Inflammatory macrophage treated with lipopolysaccharide for 4 hours (primary cell): ENCODE data around the gene KDM7A.
"Not testable (repeated sequence)": the region's sequence is repeated elsewhere in the genome, so short reads cannot be mapped to it uniquely, and the experiment has no call there.

Source experiments
- DNase-seq: peaks from one replicate; pipeline ENCODE4 v3.0.0-alpha.2; 2020

Gene KDM7A

GRCh38 chr7:140176811-140177702 is at the start of gene KDM7A:
Gene KDM7A, minus strand, starts transcription at chr7:140176983. Its CDS starts 46 bp downstream, at chr7:140176937.
- DNase-seq = peak; percentile 97

DNA sequence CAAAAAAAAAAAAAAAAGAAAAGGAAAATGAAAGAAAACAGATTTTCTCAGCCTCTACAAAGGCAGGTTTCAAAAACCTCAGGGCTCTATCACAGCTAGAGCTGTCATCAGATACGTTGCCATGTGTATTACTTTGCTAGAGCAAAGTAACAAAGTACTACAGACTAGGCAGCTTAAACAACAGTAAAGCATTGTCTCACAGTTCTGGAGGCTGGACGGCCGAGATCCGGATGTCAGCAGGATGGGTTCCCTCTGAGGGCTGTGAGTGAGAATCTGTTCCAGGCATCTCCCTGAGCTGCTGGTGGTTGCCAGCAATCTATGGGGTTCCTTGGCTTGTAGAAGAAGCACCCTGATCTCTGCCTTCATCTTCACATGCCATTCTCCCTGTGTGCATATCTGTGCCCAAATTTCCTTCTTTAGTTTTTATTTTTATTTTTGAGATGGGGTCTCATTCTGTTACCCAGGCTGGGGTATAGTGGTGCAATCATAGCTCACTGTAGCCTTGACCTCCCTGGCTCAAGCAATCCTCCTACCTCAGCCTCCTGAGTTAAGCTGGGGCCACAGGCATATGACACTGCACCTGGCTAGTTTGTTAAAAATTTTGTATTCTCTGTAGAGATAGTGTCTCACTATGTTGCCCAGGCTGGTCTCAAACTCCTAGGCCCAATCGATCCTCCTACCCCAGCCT is 48.9 kb upstream of the KDM7A start:
- DNase-seq = no peak

- no peak for DNase-seq
Observed at GRCh38 chr7:140223515-140224221, 46.9 kb upstream of the KDM7A start.

DNA sequence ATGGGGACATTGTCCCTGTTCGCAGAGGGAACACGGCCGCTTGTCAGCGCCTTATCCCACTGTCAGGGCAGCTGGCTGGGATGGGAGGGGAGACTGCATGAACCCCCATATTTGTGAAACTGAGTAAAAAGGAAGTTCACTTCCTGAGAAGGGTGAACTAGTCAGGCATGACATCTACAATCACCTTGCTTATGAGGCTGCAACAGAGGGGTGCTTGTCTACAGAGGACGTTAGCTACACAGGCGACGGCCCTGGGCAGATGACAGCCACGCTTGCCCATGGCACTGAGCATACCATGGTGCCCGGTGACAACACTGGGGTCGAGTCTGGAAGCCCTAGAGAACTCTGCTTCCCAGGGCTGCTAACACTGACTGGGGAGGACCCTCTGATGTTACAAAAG is 46.0 kb upstream of the KDM7A start:
- DNase-seq = no peak

- DNase-seq = no peak
Observed at GRCh38 chr7:140219672-140220524, 43.1 kb upstream of the KDM7A start.

- no peak for DNase-seq
Observed at GRCh38 chr7:140218656-140219055, 41.9 kb upstream of the KDM7A start.

DNA sequence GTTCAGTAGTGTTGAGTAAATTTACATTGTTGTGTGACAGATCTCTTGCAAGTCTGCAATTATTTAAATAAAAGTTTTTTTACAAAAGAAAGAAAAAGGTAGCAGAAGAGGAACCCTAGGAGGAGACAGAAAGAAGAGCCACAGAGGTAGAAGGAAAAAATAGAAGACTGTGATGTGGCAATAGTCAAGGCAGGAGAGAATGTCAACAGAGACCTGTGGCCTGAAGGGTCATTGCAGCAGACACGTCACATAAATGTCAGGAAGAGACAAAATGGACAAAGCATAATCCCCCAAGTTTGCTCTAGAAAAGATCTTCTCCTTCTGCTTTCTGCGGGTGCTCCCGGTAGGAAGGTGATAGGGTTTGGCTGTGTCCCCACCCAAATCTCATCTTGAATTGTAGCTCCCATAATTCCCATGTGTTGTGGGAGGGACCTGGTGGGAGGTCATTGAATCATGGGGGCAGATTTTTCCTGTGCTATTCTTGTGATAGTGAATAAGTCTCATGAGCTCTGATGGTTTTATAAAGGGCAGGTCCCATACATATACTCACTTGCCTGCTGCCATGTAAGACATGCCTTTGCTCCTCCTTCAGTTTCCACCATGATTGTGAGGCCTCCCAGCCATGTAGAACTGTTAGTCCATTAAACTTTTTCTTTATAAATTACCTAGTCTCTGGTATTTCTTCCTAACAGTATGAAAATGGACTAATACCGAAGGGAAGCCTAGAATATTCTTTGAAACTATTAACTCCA is 41.1 kb upstream of the KDM7A start:
- DNase-seq = no peak

- DNase-seq = no peak
Observed at GRCh38 chr7:140215281-140215680, 38.5 kb upstream of the KDM7A start.

DNA sequence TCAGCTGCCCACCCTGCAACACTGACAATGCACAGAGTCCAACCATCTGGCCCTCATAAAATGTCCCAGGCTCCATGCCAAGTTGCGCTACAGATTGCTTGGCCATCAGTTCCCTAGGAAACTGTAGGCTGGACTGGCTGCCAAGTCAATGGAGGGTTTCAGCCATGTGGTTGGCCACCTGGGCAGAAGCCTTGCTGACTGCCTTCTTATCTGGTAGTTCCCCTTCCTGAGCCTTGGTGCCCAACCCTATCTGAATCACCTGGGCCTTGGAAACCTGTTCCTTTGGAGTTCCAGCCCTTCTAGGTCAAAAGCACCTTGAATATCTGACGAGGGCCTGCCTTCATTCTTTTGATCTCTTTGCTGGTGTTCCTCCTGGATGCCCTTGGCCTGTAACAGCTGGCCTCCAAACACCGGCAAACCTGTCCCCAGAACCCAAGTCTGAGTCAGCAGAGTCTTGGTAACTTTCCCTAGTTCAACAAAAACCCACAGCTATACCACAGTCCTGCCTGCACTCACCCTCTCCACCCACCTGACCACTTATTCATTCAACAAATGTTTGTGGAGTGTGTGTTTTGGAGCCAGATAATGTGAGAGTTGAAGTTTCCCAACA is 37.4 kb upstream of the KDM7A start:
- no peak for DNase-seq

DNA sequence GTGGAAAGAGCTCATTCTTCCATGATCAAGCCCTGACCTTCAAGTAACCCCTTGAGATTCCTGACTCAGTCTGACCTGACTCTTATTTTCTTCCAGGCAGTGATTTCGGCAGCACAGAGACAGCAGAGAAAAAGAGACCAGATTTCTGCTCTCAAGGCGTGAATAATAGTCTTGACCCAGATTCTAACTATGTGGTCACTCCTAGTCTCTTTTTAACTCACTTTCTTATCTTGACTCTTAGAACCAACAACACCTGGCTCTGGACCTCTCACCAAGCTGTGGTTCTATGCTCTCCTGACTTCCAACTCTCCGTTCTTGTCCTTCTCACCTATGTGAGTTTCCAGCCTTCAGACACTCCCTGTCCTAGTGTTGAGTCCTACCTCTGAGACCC is 36.9 kb upstream of the KDM7A start:
- DNase-seq = no peak

- DNase-seq = peak; percentile 78
Observed at GRCh38 chr7:140212100-140212881, 35.5 kb upstream of the KDM7A start.

GRCh38 chr7:140211698-140212097 is 34.9 kb upstream of the KDM7A start:
- DNase-seq = no peak

DNA sequence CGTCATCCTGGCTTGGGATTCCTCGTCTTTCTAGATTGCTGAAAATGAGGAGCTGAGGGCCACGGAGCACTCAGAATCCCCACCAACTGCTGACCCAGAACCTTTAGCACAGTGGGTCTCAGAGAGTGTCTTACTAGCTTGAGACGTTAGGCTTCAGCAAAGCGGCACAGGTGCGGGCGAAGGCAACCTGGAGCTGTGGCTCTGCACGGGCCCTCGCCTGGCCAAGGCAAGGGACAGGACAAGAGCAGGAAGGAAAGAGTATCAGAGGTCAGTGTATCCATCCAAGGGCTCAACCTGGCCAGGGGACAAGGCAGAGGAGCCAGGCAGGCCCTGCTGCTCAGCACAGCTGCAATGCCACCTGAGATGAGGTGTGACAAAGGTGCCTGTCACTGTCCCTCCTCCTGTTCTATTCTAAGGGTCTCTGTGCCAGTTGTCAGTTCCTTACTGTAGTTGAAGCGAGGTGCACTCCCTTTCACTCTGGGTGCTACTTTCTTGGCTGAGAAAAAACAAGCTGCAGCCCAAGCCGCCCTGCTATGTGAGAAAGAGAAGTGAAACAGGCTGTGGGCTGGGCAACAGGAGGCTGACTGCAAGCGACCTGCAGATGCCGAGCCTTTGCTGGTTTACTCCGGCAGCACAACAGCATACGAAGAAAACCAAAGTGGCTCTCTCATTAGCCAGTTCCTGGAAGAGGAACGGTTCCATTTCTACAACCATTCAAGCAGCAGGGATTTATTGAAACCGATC is 33.3 kb upstream of the KDM7A start:
- peak; percentile 87 for DNase-seq

DNA sequence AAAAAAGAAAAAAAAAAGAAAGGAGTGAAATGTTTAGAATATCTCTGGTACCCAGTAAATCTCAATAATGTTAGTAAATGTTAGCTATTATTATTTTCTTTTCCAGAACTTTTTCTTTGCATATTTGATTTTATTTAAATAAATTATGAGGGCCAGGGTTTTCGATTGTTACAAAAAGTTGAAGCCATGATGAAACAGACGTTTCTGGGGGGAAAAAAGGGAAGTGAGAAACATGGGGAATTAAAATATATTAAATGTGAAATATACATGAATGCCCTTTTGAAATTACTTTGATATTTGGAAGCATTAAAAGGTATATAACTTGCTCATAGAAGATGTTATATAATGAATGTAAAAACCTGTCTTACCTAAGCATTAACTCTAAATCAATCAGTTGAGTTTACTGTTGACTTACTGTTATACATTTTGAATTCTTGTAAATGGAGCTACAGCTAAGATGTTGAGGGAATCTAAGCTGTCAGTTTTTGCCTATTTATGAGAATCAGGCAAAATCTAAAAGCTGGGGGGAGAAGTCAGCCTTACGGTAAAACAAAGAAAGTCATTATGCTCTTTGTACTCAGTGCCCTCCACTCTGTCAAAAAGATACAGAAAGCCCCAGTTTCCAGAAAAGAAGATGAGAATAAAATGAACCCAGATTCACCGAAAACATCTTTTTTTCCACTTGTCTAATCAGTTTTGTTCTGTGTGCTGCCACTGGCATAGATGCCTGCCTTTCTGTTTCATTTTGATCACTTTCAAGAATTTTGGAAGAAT is 30.0 kb upstream of the KDM7A start:
- DNase-seq = peak; percentile 22

GRCh38 chr7:140205600-140205999 is 28.8 kb upstream of the KDM7A start:
- no peak for DNase-seq

- no peak for DNase-seq
Observed at GRCh38 chr7:140203556-140203955, 26.8 kb upstream of the KDM7A start.

GRCh38 chr7:140202942-140203341 is 26.2 kb upstream of the KDM7A start:
- DNase-seq = not testable (repeated sequence)

GRCh38 chr7:140201393-140201792 is 24.6 kb upstream of the KDM7A start:
- DNase-seq = no peak
